NCI-H524 treated with DMSO at 0.1 percent for 48 hours (cell line): Measurements from ENCODE around the gene ANKRD29.

Experiments
- DNase-seq: peaks from one replicate; lab custom pipeline; 2025; lab: John Stamatoyannopoulos, UW

ANKRD29 gene

DNA sequence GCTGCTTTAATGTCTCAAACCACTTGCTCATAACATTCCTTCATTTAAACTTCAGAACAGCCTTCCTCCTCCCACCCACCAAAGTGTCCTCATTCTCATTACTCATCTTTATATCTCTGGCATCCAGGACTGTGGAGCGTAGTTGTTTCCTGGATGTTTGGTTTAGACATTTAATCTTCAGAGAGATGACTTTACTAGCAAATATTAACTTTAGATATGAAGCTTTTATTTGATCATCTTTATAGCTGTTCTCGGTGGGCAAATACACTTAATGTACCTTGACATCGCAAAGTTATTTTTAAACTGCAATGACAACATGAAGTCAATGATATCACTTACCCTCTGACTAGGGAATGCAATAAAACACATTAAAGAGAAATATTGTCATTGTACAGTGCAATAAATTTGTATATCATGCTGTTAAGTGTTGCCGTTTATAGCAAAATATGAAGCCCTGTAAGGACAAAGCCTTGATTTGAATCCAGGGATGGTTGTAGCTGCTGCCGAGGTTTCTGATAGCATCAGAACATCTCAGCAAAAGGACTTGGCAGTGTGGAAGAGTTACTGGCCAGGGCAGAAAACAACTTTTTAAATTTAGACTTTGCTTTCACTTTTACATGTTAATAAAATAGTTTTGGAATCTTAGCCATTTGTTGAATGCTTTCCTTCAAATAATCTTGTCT, 21.9 kb upstream of the ANKRD29 start:
- DNase-seq: no peak

GRCh38 chr18:23683671-23684070, 21.0 kb upstream of the ANKRD29 start:
- DNase-seq: no peak

GRCh38 chr18:23683155-23683554, 20.4 kb upstream of the ANKRD29 start:
- no peak for DNase-seq

- no peak for DNase-seq
Observed at GRCh38 chr18:23682472-23682871, 19.8 kb upstream of the ANKRD29 start.

DNA sequence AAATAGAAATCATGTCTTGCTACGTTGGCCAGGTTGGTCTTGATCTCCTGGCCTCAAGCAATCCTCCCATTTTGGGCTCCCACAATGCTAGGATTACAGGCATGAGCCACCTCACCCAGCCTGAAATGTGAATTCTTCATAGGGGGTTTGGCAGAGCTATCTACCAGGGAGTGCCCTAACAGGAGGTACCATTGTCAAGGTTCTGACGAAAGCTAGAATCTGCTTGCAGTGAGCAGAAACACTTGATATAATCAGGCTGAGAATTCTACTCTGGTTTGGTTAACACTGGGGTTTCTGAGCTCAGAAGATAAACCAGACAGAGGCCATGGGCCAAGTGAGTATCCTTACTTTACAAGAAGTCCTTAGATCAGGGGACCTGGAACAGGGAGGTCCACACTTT, 19.3 kb upstream of the ANKRD29 start:
- no peak for DNase-seq

DNA sequence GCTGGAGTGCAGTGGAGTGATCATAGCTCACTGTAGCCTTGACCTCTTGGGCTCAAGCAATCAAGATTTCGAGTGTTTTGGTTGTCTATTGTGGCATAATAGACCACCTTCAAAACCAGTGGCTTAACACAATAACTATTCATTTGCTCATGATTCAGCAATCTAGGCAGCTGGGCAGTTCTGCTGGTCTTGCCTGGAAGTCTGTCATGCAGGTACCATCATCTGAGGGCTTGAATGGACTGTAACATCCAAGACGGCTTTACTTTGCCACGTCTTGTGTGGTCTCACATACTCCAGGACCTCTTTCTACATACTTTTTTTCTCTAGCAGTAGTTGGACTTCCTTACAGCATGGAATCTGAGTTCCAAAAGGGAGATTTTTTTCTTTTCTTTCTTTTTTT, 13.2 kb upstream of the ANKRD29 start:
- no peak for DNase-seq

- no peak for DNase-seq
Observed at GRCh38 chr18:23675236-23675635, 12.5 kb upstream of the ANKRD29 start.

- no peak for DNase-seq
Observed at GRCh38 chr18:23673725-23674124, 11.0 kb upstream of the ANKRD29 start.

DNA sequence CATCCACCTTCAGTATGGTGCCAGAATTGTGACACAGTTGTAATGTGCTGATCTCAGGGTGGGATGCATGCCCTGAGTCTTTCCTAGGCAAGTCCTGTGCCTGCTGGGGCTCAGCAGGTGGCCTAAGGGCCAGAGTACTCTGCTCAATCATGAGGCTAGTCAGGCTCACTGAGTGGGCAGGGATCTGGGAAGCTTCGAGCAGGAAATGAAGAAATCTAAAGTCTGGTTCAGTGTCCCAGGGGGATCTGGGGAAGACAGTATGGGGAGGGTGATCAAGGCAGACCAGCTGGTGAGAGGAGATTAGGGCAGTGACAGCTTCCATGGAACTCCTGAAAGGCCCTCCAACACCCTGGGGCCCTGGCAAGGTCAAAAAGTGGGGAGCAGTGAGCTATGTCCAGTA, 8.9 kb upstream of the ANKRD29 start:
- DNase-seq: no peak

DNA sequence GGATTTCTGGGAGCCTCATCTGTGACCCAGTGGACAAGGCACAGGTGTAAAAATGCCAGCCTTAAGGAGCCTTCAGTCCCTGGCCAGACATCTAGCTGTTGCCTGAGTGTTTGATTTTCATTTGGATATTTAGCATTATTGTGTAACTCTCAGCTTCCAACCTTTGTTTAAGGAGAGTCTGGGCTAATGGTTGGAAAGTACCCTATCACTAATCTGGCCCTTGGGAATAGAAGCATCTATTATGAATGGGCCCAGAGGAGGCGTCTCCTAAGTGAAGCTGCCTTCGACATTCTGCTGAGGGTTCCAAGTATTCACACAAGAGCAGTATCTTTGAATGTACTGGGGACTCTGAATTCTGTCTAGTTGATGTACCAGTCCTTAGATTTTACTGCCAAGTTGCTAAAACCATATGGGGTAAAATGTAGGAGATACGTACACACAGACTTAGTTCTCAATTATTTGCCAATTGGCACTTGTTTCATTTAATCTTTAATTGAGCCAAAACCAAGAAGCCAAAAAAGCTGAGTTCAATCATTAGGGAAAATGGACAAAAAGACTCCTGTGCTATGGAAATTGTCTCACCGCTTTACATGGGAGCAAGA, 7.2 kb upstream of the ANKRD29 start:
- DNase-seq: no peak

- no peak for DNase-seq
Observed at GRCh38 chr18:23669202-23669766, 6.6 kb upstream of the ANKRD29 start.

- DNase-seq: no peak
Observed at GRCh38 chr18:23668731-23669130, 6.0 kb upstream of the ANKRD29 start.

DNA sequence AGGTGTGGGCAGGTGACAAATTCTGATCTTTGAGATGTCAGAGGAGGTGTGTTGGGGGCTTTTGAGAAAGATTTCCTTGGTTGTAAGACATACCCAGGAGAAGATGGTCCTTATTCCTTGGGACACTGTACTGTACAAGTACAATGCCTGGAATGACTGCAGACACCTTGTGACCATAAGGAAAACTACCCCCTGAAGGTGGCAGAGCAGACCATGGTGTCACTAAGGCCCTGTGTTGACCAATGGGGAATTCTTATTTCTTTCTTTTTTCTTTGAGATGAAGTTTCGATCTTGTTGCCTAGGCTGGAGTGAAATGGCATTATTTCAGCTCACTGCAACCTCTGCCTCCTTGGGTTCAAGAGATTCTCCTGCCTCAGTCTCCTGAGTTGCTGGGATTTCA, 4.4 kb upstream of the ANKRD29 start:
- DNase-seq: no peak

DNA sequence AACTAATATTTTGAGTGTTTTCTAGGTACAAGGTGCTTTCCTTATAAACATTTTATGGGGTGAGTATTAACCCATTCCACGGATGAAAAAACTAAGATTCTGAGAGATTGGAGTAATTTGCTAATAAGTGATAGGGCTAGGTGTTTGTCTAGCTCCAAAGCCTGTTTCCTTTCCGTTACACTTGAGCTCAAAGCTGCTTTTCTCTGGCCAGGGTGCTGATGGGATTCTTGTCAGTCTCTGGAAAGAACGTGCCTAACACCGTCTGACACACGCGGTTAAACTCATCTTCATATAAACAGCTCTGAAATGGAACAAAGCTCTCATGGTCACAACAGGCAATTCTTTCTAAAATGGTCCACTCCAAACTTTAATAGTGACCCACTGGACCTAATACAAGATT, 2.0 kb upstream of the ANKRD29 start:
- no peak for DNase-seq

GRCh38 chr18:23661735-23662308, 889 bp downstream of the ANKRD29 start:
- DNase-seq: no peak

GRCh38 chr18:23658285-23658684, 4.4 kb downstream of the ANKRD29 start:
- no peak for DNase-seq

DNA sequence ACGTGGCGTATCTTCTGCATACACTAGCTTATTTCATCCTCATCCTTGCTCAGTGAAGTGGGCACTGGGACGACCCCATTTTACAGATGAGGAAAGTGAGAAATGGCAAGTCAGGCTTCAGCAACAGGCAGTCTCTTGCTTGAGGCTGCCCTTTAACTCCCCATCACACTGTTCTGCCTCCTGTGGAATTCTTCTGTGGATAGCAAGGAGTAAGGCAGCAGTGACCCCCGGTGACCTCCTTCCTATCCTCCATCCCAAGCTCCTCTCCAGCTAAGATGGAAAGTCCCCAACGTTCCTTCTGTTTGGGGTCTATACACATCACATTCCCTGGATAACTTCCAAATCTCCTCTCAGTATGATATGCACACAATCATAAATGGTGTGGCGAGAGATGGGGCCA, 10.5 kb downstream of the ANKRD29 start:
- no peak for DNase-seq

GRCh38 chr18:23650968-23651927, 11.5 kb downstream of the ANKRD29 start:
- no peak for DNase-seq

DNA sequence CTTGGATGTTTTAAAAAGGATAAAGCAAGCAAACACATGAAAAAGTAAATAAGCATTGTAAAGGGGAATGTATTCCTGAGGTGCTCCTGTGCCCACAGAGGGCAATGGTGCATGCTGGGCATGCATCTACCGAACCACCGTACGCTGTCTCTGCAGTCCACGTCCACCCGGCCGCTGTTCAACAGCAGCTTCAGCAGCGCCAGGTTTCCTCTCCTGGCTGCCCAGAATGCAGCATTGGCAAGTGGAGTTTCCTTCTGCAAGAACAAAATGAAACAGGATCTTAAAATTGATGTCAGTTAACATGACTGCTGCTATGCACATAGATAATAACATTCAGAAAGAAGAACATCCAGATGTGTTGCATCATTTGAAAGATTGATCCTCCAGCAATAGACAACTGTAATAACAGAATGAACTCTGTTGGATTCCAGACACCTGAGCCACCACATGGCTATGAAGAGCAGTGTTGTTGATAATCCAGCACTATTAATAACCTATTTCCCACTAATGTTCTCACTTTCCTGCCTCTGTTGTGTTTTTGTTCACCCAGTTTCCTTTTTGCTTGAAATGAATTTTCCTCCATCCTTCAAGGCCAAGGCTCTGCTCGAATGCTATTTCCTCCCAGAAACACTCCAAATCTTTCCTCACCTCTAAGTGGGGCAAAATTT, 13.6 kb downstream of the ANKRD29 start:
- no peak for DNase-seq

DNA sequence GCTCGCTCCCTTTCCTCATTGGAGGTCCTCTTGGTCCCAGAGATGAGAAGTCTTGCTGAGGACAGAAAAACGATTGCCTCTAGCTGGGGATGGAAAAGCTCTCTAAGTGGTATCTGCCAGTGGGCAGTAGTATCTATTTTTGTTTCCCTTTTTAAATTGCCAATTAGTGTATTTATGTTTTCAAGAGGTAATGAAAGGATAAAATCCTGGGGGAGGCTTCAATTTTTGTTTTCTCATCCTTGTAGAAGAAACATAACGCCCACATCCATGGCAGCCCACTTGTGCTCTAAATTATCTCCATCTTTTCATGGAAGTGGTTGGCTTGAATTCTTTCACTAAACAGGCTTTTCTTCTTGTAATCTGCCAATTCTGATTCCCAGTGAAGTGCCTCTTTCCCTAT, 14.3 kb downstream of the ANKRD29 start:
- no peak for DNase-seq

- no peak for DNase-seq
Observed at GRCh38 chr18:23646282-23646681, 16.4 kb downstream of the ANKRD29 start.
